GM23338 (cell line): ENCODE results near the gene FILIP1L. TPM values are rescaled to one million over a fixed set of nuclear protein-coding genes. Genes with fewer than 3 reads are reported as not detected.

Source experiments
- ATAC-seq: fragments of 200-7000 bp; cut with Tn5 transposase; 3 replicates; pipeline ENCODE4 v1.9.1; 2020
- DNase-seq: peaks from one replicate; pipeline ENCODE4 v3.0.0-alpha.2; 2015; ENCODE audit warnings: low spot score
- H2AFZ ChIP-seq: fragments of 200-600 bp; sonication (generic); 2 replicates; pipeline ENCODE4 v1.8.0; 2016; ENCODE audit warnings: antibody characterized with exemption, mild to moderate bottlenecking, moderate library complexity
- H3F3A ChIP-seq: fragments of 200-600 bp; sonication (generic); replicated peaks from 2 replicates; pipeline ENCODE4 v1.8.0; 2017; ENCODE audit warnings: antibody characterized with exemption, mixed run types, low read depth
- H3K27ac ChIP-seq: fragments of 200-600 bp; sonication (generic); 2 replicates; pipeline ENCODE4 v1.6.1; 2016; ENCODE audit warnings: low read depth
- H3K27me3 ChIP-seq: fragments of 200-600 bp; sonication (generic); 2 replicates; pipeline ENCODE4 v1.8.0; 2016; ENCODE audit warnings: mild to moderate bottlenecking, mixed run types, moderate library complexity; ENCODE audit not compliant: insufficient read depth
- H3K36me3 ChIP-seq: fragments of 200-600 bp; sonication (generic); 2 replicates; pipeline ENCODE4 v1.8.0; 2016; ENCODE audit warnings: mild to moderate bottlenecking; ENCODE audit not compliant: insufficient read depth
- H3K4me1 ChIP-seq: fragments of 200-600 bp; sonication (generic); 2 replicates; pipeline ENCODE4 v1.8.0; 2016; ENCODE audit warnings: mild to moderate bottlenecking, moderate library complexity; ENCODE audit not compliant: insufficient read depth
- H3K4me2 ChIP-seq: fragments of 200-600 bp; sonication (generic); 2 replicates; pipeline ENCODE4 v1.7.1; 2017; ENCODE audit warnings: mixed run types
- H3K4me3 ChIP-seq: fragments of 200-600 bp; sonication (generic); 2 replicates; pipeline ENCODE4 v1.6.1; 2016; ENCODE audit warnings: mixed run types
- H3K79me2 ChIP-seq: fragments of 200-600 bp; sonication (generic); replicated peaks from 2 replicates; pipeline ENCODE4 v1.8.0; 2017; ENCODE audit warnings: mild to moderate bottlenecking; ENCODE audit not compliant: insufficient read depth
- H3K9me2 ChIP-seq: fragments of 200-600 bp; sonication (generic); 2 replicates; pipeline ENCODE4 v1.8.0; 2017; ENCODE audit not compliant: insufficient read depth
- H4K20me1 ChIP-seq: fragments of 200-600 bp; sonication (generic); replicated peaks from 2 replicates; pipeline ENCODE4 v1.8.0; 2017; ENCODE audit warnings: mild to moderate bottlenecking; ENCODE audit not compliant: insufficient read depth
- H3K27ac Mint-ChIP-seq: 2 replicates; pipeline ENCODE4 v1.8.0; 2020; ENCODE audit warnings: inconsistent platforms, mild to moderate bottlenecking, moderate library complexity, mixed read lengths
- H3K27me3 Mint-ChIP-seq: 3 replicates; pipeline ENCODE4 v1.8.0; 2022; ENCODE audit warnings: low read depth, mild to moderate bottlenecking, moderate library complexity, mixed read lengths, inconsistent platforms; ENCODE audit not compliant: insufficient read depth, poor library complexity
- H3K36me3 Mint-ChIP-seq: 3 replicates; pipeline ENCODE4 v1.8.0; 2021; ENCODE audit warnings: low read depth, mild to moderate bottlenecking, inconsistent platforms, moderate library complexity, mixed read lengths
- H3K4me1 Mint-ChIP-seq: 3 replicates; pipeline ENCODE4 v1.8.0; 2020; ENCODE audit warnings: mild to moderate bottlenecking, inconsistent platforms, mixed read lengths
- H3K4me3 Mint-ChIP-seq: 3 replicates; pipeline ENCODE4 v1.8.0; 2021; ENCODE audit warnings: moderate library complexity, mild to moderate bottlenecking, inconsistent platforms, mixed read lengths
- H3K9me3 Mint-ChIP-seq: 3 replicates; pipeline ENCODE4 v1.8.0; 2020; ENCODE audit warnings: moderate library complexity, mild to moderate bottlenecking, inconsistent platforms, mixed read lengths
- EZH2 ChIP-seq: fragments of 200-600 bp; sonication (generic); IDR thresholded peaks from one replicate; pipeline ENCODE4 v1.8.0; 2017; ENCODE audit warnings: antibody characterized with exemption, mild to moderate bottlenecking, low read depth; ENCODE audit not compliant: unreplicated experiment
- EZH2phosphoT487 ChIP-seq: fragments of 200-600 bp; sonication (generic); IDR thresholded peaks from one replicate; pipeline ENCODE4 v1.8.1; 2018; ENCODE audit warnings: antibody characterized with exemption; ENCODE audit not compliant: unreplicated experiment
- JUNB ChIP-seq: IDR thresholded peaks from one replicate; pipeline ENCODE4 v1.6.1; 2016; ENCODE audit warnings: antibody characterized with exemption; ENCODE audit not compliant: unreplicated experiment
- NANOG ChIP-seq: IDR thresholded peaks from 2 replicates; pipeline ENCODE4 v1.6.1; 2016; ENCODE audit warnings: antibody characterized with exemption, borderline replicate concordance
- POLR2AphosphoS5 ChIP-seq: IDR thresholded peaks from 2 replicates; pipeline ENCODE4 v1.6.1; 2016; ENCODE audit warnings: antibody characterized with exemption, low read depth
- STAT1 ChIP-seq: IDR thresholded peaks from one replicate; pipeline ENCODE4 v1.6.1; 2016; ENCODE audit warnings: antibody characterized with exemption; ENCODE audit not compliant: unreplicated experiment
- ZNF331 ChIP-seq: fragments of 250-450 bp; sonication (Bioruptor Pico); IDR thresholded peaks from 2 replicates; pipeline ENCODE4 v1.5.0; 2020; ENCODE audit warnings: low read depth, mild to moderate bottlenecking, moderate library complexity
- polyA plus RNA-seq: library from polyadenylated mRNA; unstranded; fragments of >200 nt; fragmentation: Nextera tagmentation; extraction: Ambion mirVana; gene quantifications from 2 replicates; pipeline ENCODE4 v1.2.1, GENCODE V29; 2016
- total RNA-seq: library from RNA; depleted of rRNA; stranded (reverse); fragments of >200 nt; shearing (Covaris generic); gene quantifications from 2 replicates; pipeline ENCODE4 v1.2.3, GENCODE V29; 2014
- TF ChIP-seq, protein P1 (sequence below): IDR thresholded peaks from one replicate; pipeline ENCODE4 v1.6.1; 2018; ENCODE audit warnings: antibody characterized with exemption; ENCODE audit not compliant: unreplicated experiment
- TF ChIP-seq, protein P2 (sequence below): IDR thresholded peaks from 2 replicates; pipeline ENCODE4 v1.6.1; 2016; ENCODE audit warnings: antibody characterized with exemption
- TF ChIP-seq, protein P3 (sequence below), 2 experiments: fragments of 200-600 bp in 1 of 2; sonication (generic) in 1 of 2; conservative IDR thresholded peaks; 2 replicates each; pipeline versions ENCODE4 v1.5.1 to v1.6.1; 2016 to 2017; ENCODE audit warnings: antibody characterized with exemption in 2 of 2, low read depth in 2 of 2, mild to moderate bottlenecking in 2 of 2, moderate library complexity in 1 of 2

The FILIP1L gene
- total and polyA plus RNA-seq, 2 experiments from 2014 or later, result 1.6 TPM; not detected in 1

DNA sequence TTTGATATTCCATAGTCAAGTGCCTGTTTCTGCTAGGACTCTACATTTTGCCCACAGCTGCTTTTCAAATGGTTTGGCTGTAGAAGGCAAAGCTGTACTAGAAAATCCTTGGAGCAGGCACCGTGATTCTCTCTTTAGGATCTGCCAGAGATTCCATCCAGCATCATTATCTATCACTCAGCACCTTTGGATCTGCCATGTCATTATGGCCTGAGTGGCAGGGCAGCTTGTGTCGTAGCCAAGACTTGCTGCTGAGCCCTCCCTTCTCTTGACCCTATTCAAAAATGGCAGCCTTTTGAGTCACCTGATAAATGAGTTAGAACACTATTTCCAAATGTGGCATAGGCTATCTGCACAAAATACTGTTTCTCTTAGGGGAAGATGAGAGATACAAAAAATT, 304.7 kb downstream of the FILIP1L start (continued):
- TF ChIP-seq, protein P1, sequence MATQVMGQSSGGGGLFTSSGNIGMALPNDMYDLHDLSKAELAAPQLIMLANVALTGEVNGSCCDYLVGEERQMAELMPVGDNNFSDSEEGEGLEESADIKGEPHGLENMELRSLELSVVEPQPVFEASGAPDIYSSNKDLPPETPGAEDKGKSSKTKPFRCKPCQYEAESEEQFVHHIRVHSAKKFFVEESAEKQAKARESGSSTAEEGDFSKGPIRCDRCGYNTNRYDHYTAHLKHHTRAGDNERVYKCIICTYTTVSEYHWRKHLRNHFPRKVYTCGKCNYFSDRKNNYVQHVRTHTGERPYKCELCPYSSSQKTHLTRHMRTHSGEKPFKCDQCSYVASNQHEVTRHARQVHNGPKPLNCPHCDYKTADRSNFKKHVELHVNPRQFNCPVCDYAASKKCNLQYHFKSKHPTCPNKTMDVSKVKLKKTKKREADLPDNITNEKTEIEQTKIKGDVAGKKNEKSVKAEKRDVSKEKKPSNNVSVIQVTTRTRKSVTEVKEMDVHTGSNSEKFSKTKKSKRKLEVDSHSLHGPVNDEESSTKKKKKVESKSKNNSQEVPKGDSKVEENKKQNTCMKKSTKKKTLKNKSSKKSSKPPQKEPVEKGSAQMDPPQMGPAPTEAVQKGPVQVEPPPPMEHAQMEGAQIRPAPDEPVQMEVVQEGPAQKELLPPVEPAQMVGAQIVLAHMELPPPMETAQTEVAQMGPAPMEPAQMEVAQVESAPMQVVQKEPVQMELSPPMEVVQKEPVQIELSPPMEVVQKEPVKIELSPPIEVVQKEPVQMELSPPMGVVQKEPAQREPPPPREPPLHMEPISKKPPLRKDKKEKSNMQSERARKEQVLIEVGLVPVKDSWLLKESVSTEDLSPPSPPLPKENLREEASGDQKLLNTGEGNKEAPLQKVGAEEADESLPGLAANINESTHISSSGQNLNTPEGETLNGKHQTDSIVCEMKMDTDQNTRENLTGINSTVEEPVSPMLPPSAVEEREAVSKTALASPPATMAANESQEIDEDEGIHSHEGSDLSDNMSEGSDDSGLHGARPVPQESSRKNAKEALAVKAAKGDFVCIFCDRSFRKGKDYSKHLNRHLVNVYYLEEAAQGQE, result no peak

DNA sequence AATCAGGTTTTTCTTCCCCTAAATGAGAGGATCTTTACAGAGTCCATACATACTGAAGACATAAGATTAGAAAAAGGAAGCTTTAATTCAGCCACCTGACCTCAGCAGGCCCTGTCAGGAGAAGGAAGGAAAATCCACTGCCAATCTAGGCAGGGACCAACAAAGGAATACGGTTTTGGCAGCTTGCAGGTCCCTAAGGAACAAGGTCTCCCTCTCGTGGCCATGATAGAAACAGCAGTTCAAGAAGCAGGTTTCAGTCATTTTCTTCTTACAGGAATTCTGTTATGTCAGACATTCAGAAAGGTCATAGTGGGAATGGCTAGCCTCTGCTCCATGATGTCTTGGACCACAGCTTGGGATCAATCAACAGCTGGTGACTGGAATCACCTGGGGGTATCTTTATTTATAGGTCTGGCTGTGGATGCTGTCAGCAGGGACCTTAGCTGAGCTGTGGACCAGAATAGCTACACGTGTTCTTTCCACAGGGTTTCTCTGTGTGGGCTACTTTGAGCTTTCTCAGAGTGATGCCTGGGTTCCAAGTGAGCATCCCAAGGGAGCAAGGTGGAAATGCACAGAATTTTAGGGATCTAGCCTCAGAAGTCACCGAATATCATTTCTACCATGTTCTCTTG, 306.0 kb downstream of the FILIP1L start:
- Histone ChIP-seq H3K4me2 (no peak overlapping the region), H3F3A (no peaks in the 10 kb centered on the region), H4K20me1 (no peaks in the 10 kb centered on the region), H3K4me3 (no peak overlapping the region), H3K27ac (no peak overlapping the region), H3K9me2 (no peaks in the 10 kb centered on the region), H3K36me3 (no peaks in the 10 kb centered on the region), H3K79me2 (no peaks in the 10 kb centered on the region), H3K4me1 (no peaks in the 10 kb centered on the region), H3K27me3 (no peaks in the 10 kb centered on the region), H2AFZ (no peak overlapping the region)
- H3K27ac Mint-ChIP-seq, result no peak overlapping the region
- H3K4me3 Mint-ChIP-seq, result no peak overlapping the region
- no peaks in the 10 kb centered on the region for H3K27me3 Mint-ChIP-seq
- H3K36me3 Mint-ChIP-seq, result peaks cover 31% of the 10 kb centered on the region
- DNase-seq, result peak; percentile 86
- TF ChIP-seq, protein P2, sequence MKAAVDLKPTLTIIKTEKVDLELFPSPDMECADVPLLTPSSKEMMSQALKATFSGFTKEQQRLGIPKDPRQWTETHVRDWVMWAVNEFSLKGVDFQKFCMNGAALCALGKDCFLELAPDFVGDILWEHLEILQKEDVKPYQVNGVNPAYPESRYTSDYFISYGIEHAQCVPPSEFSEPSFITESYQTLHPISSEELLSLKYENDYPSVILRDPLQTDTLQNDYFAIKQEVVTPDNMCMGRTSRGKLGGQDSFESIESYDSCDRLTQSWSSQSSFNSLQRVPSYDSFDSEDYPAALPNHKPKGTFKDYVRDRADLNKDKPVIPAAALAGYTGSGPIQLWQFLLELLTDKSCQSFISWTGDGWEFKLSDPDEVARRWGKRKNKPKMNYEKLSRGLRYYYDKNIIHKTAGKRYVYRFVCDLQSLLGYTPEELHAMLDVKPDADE, result no peak
- TF ChIP-seq, protein P3, sequence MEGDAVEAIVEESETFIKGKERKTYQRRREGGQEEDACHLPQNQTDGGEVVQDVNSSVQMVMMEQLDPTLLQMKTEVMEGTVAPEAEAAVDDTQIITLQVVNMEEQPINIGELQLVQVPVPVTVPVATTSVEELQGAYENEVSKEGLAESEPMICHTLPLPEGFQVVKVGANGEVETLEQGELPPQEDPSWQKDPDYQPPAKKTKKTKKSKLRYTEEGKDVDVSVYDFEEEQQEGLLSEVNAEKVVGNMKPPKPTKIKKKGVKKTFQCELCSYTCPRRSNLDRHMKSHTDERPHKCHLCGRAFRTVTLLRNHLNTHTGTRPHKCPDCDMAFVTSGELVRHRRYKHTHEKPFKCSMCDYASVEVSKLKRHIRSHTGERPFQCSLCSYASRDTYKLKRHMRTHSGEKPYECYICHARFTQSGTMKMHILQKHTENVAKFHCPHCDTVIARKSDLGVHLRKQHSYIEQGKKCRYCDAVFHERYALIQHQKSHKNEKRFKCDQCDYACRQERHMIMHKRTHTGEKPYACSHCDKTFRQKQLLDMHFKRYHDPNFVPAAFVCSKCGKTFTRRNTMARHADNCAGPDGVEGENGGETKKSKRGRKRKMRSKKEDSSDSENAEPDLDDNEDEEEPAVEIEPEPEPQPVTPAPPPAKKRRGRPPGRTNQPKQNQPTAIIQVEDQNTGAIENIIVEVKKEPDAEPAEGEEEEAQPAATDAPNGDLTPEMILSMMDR (conservative IDR thresholded peaks at IDR 0.05; ENCODE audit: low read depth in 2 of 2), result peak; percentile 88
- no peak for TF ChIP-seq JUNB
- peaks cover 34% of the 10 kb centered on the region for H3K9me3 Mint-ChIP-seq
- H3K4me1 Mint-ChIP-seq, result no peaks in the 10 kb centered on the region
- ATAC-seq, result peak; percentile 63

DNA sequence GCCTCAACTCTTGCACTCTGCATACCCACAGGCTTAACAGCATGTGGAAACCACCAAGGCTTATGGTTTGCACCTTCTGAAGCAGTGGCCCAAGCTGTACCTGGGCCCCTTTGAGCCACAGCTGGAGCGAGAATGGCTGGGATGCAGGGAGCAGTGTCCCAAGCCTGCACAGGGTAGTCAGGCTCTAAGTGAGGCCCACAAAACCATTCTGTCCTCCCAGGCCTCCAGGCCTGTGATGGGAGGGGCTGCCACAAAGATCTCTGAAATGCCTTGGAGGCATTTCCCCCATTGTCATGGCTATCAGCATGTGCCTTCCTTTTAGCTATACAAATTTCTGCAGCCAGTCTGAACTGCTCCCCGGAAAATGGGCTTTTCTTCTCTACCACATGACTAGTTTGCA, 309.1 kb downstream of the FILIP1L start:
- no peaks in the 10 kb centered on the region for H4K20me1 ChIP-seq
- DNase-seq (no peak), ATAC-seq (no peak)
- no peak overlapping the region for H3K27ac Mint-ChIP-seq
- no peaks in the 10 kb centered on the region for H3K4me1 ChIP-seq
- H3K4me1 Mint-ChIP-seq, result no peaks in the 10 kb centered on the region
- no peak overlapping the region for H3K4me3 ChIP-seq
- H3K9me2 ChIP-seq, result 0 out of 2 replicates have a peak, but pooled peaks cover 5% of the 10 kb centered on the region
- no peaks in the 10 kb centered on the region for H3K79me2 ChIP-seq
- H2AFZ ChIP-seq, result no peak overlapping the region
- no peaks in the 10 kb centered on the region for H3K27me3 Mint-ChIP-seq
- no peaks in the 10 kb centered on the region for H3F3A ChIP-seq
- peaks cover 43% of the 10 kb centered on the region for H3K36me3 Mint-ChIP-seq
- peaks cover 48% of the 10 kb centered on the region for H3K9me3 Mint-ChIP-seq
- no peaks in the 10 kb centered on the region for H3K27me3 ChIP-seq
- no peak overlapping the region for H3K4me3 Mint-ChIP-seq
- H3K4me2 ChIP-seq, result no peak overlapping the region
- no peaks in the 10 kb centered on the region for H3K36me3 ChIP-seq
- no peak overlapping the region for H3K27ac ChIP-seq
- TF ChIP-seq, protein P3 (conservative IDR thresholded peaks at IDR 0.05; ENCODE audit: low read depth in 2 of 2), result no peak
- no peak for TF ChIP-seq NANOG
- TF ChIP-seq, protein P2, result no peak
- TF ChIP-seq POLR2AphosphoS5, result no peak
- no peak for TF ChIP-seq EZH2
- no peak for TF ChIP-seq JUNB
- no peak for TF ChIP-seq STAT1
- TF ChIP-seq ZNF331, result no peak
- no peak for TF ChIP-seq EZH2phosphoT487
